HUES6 (cell line): ENCODE results near the gene MBOAT1.
"Not testable (repeated sequence)": the region's sequence is repeated elsewhere in the genome, so short reads cannot be mapped to it uniquely, and the experiment has no call there.

Experiments
- H3K27ac ChIP-seq: 2 replicates; pipeline ENCODE4 v1.7.0; 2013; ENCODE audit warnings: low read depth, mild to moderate bottlenecking, low read length, inconsistent platforms
- H3K27me3 ChIP-seq: 2 replicates; pipeline ENCODE4 v1.6.1; 2013; ENCODE audit warnings: low read length; ENCODE audit not compliant: control insufficient read depth, insufficient read depth
- H3K36me3 ChIP-seq: 2 replicates; pipeline ENCODE4 v1.6.1; 2013; ENCODE audit warnings: low read length; ENCODE audit not compliant: control insufficient read depth, insufficient read depth
- H3K4me1 ChIP-seq: 2 replicates; pipeline ENCODE4 v1.6.1; 2013; ENCODE audit warnings: low read length; ENCODE audit not compliant: control insufficient read depth, insufficient read depth
- H3K4me3 ChIP-seq: 2 replicates; pipeline ENCODE4 v1.5.1; 2013; ENCODE audit warnings: low read depth, low read length
- H3K9ac ChIP-seq: one replicate; pipeline ENCODE4 v1.6.1; 2013; ENCODE audit warnings: mild to moderate bottlenecking, low read length
- H3K9me3 ChIP-seq: 2 replicates; pipeline ENCODE4 v1.6.1; 2013; ENCODE audit warnings: low read depth, low read length; ENCODE audit not compliant: control insufficient read depth, insufficient read depth

The MBOAT1 gene

DNA sequence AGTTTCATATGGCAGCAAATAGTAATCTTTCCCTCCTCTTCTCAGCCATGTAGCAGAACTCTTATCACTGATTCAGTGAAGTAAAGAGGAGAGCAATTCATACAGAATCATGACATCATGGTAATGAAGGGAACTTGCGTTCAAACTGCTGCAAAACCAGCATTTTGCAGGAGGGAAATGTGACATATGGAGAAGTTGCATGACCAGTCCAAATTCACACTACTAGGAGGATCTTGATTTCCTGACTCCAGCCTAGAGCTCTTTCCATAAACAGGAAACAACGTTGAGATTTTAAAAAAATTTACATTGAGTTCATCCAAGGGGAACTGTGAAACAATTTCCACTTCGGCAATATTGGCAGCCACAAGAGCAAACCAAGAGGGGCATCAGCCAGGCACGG, 63.8 kb downstream of the MBOAT1 start:
- H3K36me3 ChIP-seq, result no peaks in the 10 kb centered on the region
- H3K4me1 ChIP-seq, result peaks cover 5% of the 10 kb centered on the region
- no peak overlapping the region for H3K4me3 ChIP-seq
- H3K27me3 ChIP-seq, result no peaks in the 10 kb centered on the region
- H3K9ac ChIP-seq, result no peak overlapping the region
- no peaks in the 10 kb centered on the region for H3K9me3 ChIP-seq
- H3K27ac ChIP-seq, result no peak overlapping the region

DNA sequence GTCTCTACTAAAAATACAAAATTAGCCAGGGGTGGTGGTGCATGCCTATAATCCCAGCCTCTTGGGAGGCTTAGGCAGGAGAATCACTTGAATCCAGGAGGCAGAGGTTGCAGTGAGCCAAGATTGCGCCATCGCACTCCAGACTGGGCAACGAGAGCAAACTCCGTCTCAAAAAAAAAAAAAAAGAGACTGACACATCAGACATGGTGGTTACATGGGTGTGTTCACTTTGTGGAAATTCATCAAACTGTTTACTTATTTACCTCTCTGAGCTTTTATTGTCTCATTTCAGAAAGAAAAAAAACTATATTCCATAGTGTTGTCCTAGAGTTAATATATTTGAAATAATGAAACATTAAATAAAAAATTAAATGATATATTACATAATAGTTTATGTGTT, 64.8 kb downstream of the MBOAT1 start:
- no peaks in the 10 kb centered on the region for H3K4me1 ChIP-seq
- H3K4me3 ChIP-seq, result no peak overlapping the region
- no peak overlapping the region for H3K9ac ChIP-seq
- no peaks in the 10 kb centered on the region for H3K36me3 ChIP-seq
- no peaks in the 10 kb centered on the region for H3K27me3 ChIP-seq
- H3K27ac ChIP-seq, result no peak overlapping the region
- no peaks in the 10 kb centered on the region for H3K9me3 ChIP-seq

DNA sequence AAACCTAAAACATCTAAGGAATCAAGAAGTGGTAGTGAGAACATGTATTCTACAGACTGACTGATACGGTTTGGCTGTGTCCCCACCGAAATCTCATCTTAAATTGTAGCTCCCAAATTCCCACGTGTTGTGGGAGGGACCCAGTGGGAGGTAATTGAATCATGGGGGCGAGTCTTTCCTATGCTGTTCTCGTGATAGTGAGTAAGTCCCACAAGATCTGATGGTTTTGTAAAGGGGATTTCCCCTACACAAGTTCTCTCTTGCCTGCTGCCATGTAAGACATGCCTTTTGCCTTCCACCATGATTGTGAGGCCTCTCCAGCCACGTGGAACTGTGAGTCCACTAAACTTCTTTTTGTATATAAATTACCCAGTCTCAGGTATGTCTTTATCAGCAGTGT, 65.4 kb downstream of the MBOAT1 start:
- H3K27ac ChIP-seq, H3K4me1 ChIP-seq, H3K9me3 ChIP-seq, H3K9ac ChIP-seq, H3K4me3 ChIP-seq, H3K27me3 ChIP-seq, H3K36me3 ChIP-seq: not testable (repeated sequence)

DNA sequence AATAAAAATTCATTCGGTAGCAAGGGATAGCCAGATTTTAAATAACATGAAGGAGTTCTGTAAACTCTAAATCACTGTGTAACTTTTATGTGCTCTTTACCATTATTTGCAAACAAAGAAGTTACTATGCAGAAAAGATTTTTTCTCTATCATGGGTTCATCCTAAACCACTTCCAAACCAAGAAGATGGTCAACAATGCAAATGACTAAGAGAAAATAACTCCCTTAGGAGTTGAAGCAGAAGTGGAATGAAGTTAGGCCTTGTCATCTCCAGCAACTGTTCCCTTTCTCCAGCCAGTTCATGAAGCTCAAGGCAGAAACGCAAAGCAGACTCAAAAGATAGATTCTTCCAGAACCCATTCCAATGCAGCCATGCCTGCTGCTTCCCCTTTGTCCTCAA, 66.0 kb downstream of the MBOAT1 start:
- H3K27ac ChIP-seq, result no peak overlapping the region

DNA sequence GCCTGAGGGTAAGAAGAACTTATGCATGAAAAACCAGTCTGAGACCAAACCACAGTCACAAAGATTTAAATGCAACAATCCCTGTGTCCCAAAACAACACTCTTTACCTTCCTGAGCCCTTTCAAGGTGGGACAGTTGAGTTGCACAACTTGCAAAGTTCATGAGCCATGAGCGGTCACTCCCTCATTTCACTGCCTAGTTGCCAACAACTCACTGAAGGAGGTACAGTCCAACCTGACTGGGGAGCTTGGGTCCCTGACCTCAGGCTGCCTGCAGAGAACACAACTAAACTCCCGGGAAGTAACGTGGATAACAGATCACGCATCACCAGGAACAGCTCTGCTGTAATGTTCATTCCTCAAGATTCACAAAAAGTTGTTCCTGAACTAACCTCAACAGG, 69.4 kb downstream of the MBOAT1 start:
- Histone ChIP-seq H3K36me3 (no peaks in the 10 kb centered on the region), H3K9ac (no peak overlapping the region), H3K9me3 (no peaks in the 10 kb centered on the region), H3K27ac (no peak overlapping the region), H3K4me1 (no peaks in the 10 kb centered on the region), H3K27me3 (no peaks in the 10 kb centered on the region), H3K4me3 (no peak overlapping the region)

More for the DNA sequence above, 66.0 kb downstream of the MBOAT1 start:
- H3K36me3 ChIP-seq, result no peaks in the 10 kb centered on the region
- H3K9ac ChIP-seq, result no peak overlapping the region
- H3K4me1 ChIP-seq, result no peaks in the 10 kb centered on the region
- H3K9me3 ChIP-seq, result no peaks in the 10 kb centered on the region
- no peak overlapping the region for H3K4me3 ChIP-seq
- H3K27me3 ChIP-seq, result no peaks in the 10 kb centered on the region

DNA sequence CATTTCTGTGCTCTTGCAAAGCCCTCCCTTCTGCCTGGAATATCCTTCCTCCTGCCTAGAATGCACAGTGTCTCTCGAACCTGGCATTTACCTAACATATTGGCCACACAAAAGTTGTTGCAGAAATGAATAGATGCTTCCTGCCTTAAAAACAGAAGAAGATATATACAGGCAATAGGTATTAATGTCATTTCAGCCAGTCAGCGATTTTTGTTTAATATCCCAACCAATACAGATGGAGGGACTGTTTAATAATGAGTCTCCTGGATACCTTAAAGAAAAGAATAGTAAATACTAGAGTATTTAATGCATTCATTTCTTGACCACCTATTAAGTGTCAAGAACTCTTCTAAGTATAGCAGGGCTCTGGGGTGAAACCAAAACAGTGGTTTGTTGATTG, 70.3 kb downstream of the MBOAT1 start:
- Histone ChIP-seq H3K27me3 (no peaks in the 10 kb centered on the region), H3K27ac (no peak overlapping the region), H3K4me1 (no peaks in the 10 kb centered on the region), H3K36me3 (no peaks in the 10 kb centered on the region), H3K9me3 (no peaks in the 10 kb centered on the region), H3K9ac (no peak overlapping the region), H3K4me3 (no peak overlapping the region)

DNA sequence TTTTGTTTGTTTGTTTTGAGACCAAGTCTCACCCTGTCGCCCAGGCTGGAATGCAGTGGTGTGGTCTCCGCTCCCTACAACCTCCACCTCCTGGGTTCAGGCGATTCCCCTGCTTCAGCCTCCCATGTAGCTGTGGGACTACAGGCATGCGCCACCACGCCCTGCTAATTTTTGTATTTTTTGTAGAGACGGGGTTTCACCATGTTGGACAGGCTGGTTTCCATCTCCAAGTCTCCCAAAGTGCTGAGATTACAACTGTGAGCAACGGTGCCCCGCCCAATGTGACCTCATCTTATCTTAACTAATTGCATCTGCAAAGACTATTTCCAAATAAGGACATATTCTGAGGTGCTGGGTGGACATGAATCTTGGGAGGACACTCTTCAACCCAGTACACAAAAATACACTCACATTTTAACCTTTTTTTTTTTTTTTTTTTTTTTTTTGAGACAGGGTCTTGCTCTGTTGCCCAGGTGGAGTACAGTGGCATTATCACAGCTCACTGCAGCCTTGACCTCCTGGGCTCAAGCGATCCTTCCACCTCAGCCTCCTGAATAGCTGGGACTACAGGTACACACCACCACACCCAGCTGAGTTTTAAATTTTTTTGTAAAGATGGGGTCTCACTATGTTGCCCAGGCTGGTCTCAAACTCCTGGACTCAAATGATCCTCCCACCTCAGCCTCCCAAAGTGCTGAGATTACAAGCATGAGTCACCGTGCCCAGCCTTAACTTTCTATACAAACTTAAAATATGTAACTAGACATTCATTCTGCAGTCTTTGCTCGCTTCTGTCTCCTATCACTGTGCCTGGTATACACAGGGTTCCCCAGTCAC, 72.9 kb downstream of the MBOAT1 start:
- not testable (repeated sequence) for H3K9ac ChIP-seq, H3K9me3 ChIP-seq, H3K4me1 ChIP-seq, H3K27ac ChIP-seq, H3K27me3 ChIP-seq, H3K4me3 ChIP-seq, H3K36me3 ChIP-seq

DNA sequence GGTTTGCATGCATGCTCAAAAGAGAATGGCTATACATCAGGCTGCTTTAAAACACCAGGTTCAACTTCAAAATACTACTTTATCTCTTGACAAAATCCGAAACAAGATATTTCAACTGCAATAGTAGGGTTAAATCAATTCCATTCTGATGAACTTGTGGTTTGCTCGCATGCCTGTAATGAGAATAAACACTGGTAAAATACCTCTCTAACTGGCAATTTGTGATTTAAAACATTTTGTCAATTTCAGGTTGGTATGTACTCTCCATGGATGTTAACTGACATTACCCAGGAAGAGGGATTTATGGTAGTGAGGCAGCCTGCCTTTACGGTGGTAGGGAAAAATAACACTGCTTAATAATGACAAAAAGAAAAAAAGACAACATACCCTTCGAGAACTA, 74.4 kb downstream of the MBOAT1 start:
- Histone ChIP-seq H3K4me3 (no peak overlapping the region), H3K9ac (no peak overlapping the region), H3K4me1 (peaks cover 2% of the 10 kb centered on the region; the same call in 1 of the 2 replicates), H3K27me3 (no peaks in the 10 kb centered on the region), H3K9me3 (no peaks in the 10 kb centered on the region), H3K36me3 (no peaks in the 10 kb centered on the region), H3K27ac (no peak overlapping the region)

DNA sequence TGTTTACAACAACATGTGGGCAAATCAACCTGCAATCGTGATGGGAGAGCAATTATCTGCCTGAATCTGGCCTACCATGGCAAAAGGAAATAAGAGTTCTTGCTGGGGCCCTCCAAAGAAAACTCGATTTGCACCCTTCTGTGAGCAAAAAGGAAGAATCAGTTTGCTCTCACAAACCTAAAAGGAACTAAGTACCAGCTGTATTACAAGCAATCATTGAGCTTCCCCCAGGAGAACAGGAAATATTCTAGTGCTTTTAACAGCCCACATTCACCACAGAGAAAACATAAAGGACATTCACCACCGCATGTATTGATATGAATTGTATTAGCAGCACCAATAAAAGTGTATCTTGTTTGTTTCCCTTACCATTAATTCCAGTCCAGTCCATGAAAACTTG, 75.0 kb downstream of the MBOAT1 start:
- no peak overlapping the region for H3K27ac ChIP-seq
- no peak overlapping the region for H3K4me3 ChIP-seq
- peaks cover 2% of the 10 kb centered on the region; the same call in 1 of the 2 replicates for H3K4me1 ChIP-seq
- no peak overlapping the region for H3K9ac ChIP-seq
- H3K36me3 ChIP-seq, result no peaks in the 10 kb centered on the region
- H3K27me3 ChIP-seq, result no peaks in the 10 kb centered on the region
- H3K9me3 ChIP-seq, result no peaks in the 10 kb centered on the region

DNA sequence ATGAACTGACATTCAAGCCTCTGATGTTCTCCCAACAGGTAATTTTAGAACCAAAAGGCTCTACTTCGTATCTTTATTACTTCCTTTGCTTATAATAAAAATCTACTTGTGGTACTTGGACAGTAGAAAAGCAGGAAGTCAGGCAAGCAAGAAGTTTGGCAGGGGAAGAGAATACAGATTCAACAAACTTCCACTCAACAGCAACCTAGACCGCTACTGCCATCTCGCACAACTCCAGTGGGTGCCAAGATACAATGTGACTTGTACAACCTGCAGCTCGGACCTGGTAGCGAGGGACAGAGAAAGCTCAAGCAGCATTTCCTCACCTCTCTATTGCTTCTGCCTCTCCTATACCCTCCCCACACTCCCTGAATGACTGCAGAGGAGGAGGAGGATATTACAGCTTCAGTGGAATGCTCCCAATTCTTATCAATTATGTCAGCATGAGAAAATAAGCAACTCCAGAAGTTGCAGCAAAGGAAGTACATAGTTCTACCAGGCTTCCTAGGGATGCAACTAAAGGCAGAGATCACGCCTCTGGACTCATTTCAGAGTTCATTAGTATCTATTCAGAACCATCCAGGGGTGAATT, 76.5 kb downstream of the MBOAT1 start:
- Histone ChIP-seq H3K9ac (no peak overlapping the region), H3K27ac (no peak overlapping the region), H3K27me3 (no peaks in the 10 kb centered on the region), H3K4me1 (peaks cover 2% of the 10 kb centered on the region; the same call in 1 of the 2 replicates), H3K4me3 (no peak overlapping the region), H3K9me3 (no peaks in the 10 kb centered on the region), H3K36me3 (no peaks in the 10 kb centered on the region)

DNA sequence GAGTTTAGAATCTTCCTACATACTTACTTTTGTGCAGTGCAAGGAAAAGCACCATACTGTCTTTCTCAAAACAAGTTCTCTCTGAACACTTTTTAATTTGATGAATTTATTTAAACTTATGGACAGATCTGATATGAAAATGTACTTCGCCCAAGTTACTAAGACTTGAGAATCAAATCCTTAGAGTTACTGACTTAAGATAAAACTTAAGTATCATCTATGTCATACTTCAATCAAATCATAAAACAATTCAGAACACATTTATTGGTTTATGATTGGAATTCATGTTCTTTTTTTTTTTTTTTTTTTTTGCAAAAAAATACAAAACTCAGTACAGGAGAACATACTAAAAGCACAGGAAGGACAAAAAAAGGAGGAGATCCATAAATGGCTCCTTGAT, 77.7 kb downstream of the MBOAT1 start:
- Histone ChIP-seq H3K9me3 (no peaks in the 10 kb centered on the region), H3K4me3 (no peak overlapping the region), H3K27ac (no peak overlapping the region), H3K36me3 (no peaks in the 10 kb centered on the region), H3K9ac (no peak overlapping the region), H3K4me1 (peaks cover 2% of the 10 kb centered on the region; the same call in 1 of the 2 replicates), H3K27me3 (no peaks in the 10 kb centered on the region)
